HG02588 (cell line): ENCODE data around the gene ARHGAP40.

Experiments
- ATAC-seq: cut with Tn5 transposase; IDR thresholded peaks from one replicate; pipeline ENCODE4 v1.9.1; 2021; ENCODE audit warnings: mild to moderate bottlenecking, moderate library complexity; ENCODE audit not compliant: unreplicated experiment

The ARHGAP40 gene

DNA sequence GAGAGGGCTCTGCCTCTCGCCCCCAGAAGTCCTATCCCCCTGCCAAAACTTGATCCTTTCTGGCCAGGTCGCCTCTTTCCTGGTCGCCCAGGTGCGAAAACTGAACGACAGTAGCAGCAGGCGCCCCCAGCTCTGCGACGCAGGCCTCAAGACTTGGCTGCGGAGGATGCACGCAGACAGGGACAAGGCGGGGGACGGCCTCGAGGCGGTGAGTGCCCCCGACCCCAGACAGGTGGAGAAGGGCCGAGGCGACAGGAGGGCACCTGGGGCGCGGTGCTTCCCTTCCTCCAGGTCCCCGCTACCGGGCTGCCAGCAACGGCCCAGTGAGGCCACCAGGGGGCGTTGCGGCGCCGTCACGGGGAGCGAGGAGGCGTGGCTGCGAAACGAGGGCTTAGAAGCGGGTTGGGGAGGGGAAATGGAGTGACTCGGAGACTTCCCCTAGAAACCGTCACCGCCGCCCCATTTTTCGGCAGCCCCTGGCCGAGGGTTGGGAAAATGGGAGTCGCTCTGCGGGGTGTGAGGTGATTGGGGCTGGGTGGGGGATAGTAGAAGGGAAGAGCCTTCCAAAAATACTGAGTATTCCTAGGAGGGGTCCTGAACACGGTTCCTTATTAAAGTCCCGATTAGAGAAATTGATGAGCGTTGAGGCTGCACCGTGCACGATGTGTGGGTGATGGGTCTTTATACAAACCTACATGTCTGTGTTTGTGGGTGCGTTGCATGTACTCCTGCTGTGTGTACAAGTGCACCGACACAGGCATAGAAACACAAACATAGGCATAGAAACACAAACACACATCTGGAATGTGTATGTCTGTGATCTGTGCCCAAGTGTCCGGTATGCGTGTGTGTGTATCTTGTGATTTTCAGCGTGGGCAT lies 44.6 kb downstream of the ARHGAP40 start:
- peak; percentile 69 for ATAC-seq

- no peak for ATAC-seq
Observed at GRCh38 chr20:38649275-38649891, 47.8 kb downstream of the ARHGAP40 start.

GRCh38 chr20:38650010-38650409 lies 48.4 kb downstream of the ARHGAP40 start:
- no peak for ATAC-seq

DNA sequence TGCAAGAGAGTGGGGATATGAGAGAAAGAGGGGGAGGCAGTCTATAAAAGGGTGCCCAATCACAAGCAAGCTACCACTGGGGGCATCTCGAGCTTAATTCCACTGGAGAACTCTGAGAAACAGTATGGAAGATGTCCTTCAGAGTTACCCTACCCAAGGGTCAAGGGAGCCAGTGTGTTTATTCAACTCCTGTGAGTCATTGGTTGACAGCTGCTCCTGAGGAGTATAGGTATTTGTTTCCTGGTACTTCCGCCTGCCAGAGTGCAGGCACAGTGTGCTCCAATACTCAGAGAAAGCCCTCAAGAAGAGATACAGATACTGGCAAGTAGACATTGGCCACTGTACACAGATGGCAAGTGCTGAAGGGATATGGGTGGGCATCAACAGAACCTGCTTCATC lies 49.5 kb downstream of the ARHGAP40 start:
- no peak for ATAC-seq

- no peak for ATAC-seq
Observed at GRCh38 chr20:38651562-38651961, 50.0 kb downstream of the ARHGAP40 start.

DNA sequence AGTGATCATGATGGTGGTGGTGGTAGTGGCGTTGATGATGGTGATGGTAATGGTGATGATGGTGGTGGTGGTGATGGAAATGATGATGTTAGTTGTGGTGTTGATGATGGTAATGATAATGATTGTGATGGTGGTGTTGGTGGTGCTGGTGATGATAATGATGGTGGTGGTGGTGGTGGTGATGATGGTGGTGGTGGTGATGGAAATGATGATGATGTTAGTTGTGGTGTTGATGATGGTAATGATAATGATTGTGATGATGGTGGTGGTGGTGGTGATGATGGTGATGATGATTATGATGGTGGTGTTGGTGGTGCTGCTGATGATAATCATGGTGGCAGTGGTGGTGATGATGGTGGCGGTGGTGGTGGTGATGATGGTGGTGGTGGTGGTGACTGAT lies 51.4 kb downstream of the ARHGAP40 start:
- ATAC-seq, result no peak

DNA sequence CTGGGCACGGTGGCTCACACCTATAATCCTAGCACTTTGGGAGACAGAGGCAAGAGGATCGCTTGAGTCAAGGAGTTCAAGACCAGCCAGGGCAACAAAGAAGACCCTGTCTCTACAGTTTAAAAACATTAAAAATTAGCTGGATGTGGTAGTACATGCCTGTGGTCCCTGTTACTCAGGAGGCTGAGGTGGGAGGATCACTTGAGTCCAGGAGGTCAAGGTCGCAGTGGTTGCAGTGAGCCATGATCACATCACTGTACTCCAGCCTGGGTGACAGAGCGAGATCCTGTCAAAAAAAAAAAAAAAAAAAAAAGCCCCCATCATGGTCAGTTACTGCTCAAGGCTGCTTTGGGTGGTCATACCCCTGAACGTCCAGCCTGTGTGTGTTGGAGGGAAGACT lies 55.8 kb downstream of the ARHGAP40 start:
- ATAC-seq, result no peak

DNA sequence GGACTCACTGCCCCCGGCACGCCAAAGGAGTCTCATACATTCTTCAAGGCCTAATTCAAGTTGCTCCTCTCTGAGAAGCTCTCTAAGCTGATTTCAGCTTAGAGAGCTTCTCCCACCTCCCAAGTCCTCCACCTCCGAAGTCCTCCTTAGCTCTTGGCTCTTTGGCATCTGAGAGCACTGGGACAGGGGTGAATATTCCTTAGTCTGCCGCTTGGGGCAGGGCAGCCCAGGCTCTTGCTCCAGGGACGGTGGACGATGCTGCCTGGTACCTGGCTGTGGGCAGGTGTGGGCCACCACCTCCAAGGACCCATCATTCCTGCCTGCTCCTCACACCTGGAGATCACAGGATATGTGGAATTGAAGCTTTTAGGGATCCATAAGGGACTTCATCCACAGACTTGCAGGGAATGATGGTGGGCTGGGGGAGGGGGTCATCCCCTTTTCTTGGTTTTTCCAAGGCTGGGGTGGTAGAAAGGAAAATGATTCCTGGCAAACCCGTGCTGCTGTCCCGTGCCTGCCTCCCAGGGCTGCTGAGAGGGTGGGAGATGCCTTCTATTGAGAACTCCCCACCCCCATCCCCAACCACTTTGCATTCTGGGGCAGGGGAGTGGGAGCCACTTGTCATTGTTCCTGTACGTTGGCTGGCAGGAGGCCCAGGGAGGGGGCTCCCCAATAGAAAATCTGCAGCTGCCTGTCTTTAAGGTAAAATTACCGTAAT lies 57.4 kb downstream of the ARHGAP40 start:
- no peak for ATAC-seq

DNA sequence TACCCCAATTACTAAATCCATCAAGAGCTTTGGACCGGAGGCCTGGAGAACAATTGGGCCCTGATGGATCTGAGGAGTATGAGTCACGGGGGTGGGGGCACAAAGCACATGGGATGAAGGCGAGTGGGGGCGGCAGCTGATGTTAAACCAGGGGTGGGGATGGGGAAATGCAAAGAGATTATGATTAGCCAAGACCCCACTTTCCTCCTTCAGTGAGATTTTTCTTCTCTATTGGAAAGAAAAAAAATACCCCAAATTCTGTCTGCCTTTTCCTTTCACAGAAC lies 57.9 kb downstream of the ARHGAP40 start:
- ATAC-seq, result no peak

DNA sequence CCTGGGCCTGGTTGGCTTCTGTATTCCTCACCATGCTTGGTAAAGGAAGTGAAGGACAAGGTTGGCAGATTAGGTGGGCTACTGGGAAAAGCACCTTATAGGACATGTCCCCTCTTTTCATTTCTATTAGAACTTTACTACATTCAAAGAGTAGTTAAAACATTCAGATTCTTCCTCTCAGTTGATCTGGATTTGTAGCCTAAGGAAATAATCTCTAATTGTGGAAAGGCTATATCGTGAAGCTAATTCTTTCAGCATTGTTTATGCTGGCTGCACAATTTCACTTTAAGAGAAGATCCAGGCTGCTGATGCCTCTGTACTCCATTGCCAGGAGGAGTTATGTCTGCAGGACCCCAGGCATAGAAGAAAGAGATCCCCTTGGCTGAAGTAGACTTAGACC lies 58.8 kb downstream of the ARHGAP40 start:
- ATAC-seq, result no peak

- ATAC-seq, result no peak
Observed at GRCh38 chr20:38663660-38664059, 62.1 kb downstream of the ARHGAP40 start.

DNA sequence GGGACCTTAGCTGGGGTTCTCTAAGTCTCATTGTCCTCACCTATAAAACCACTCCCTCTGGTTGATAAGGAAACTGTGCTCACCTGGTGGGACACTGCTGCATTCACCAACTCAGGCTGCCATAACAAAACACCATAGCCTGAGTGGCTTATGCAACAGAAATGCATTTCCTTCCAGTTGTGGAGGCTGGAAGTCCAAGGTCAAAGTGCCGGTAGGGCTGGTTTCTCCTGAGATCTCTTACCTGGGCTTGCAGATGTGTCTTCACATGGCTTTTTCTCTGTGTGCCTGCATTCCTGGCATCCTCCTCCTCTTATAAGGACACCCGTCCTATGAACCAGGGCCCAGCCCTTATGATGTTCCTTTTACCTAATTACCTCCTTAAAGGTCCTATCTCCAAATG lies 62.7 kb downstream of the ARHGAP40 start:
- no peak for ATAC-seq

- ATAC-seq, result no peak
Observed at GRCh38 chr20:38665094-38665493, 63.5 kb downstream of the ARHGAP40 start.

GRCh38 chr20:38665506-38666285 lies 64.1 kb downstream of the ARHGAP40 start:
- ATAC-seq, result no peak

GRCh38 chr20:38667417-38667956 lies 65.9 kb downstream of the ARHGAP40 start:
- no peak for ATAC-seq

DNA sequence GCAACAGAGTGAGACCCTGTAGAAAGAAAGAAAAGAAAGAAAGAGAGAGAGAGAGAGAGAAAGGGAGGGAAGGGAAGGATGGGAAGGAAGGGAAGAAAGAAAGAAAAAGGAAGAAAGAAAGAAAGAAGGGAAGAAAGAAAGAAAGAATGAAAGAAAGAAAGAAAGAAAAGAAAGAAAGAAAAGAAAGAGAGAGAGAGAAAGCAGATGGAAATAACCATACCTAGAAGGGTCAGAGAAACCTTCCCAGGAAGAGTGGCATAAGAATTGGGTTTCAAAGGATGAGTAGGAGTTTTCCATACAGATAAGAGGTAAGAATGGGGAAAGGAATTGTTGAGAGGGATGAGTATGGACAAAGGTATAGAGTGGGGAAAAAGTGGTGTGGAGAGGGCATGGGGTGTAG lies 68.1 kb downstream of the ARHGAP40 start:
- ATAC-seq, result no peak

- no peak for ATAC-seq
Observed at GRCh38 chr20:38670786-38671185, 69.2 kb downstream of the ARHGAP40 start.

DNA sequence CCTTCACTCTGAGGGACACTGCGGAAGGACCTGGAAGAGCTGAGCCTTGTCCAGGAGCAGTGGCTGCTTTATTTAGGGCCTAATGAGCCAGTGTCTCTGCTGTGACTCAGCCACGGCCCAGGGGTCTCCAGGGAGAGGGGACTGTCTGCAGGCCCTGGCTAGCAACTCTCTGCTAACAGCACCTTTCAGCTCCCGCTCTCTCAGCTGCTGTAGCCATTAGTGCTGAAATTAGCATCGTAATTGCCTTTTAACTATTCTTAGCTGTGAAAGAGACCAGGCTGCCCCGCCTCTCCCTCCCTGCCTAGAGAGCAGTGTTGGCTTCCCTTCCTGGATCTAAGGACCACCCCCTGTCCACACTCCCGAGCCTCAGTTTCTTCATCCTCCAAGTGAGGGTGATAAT lies 69.6 kb downstream of the ARHGAP40 start:
- ATAC-seq, result no peak

DNA sequence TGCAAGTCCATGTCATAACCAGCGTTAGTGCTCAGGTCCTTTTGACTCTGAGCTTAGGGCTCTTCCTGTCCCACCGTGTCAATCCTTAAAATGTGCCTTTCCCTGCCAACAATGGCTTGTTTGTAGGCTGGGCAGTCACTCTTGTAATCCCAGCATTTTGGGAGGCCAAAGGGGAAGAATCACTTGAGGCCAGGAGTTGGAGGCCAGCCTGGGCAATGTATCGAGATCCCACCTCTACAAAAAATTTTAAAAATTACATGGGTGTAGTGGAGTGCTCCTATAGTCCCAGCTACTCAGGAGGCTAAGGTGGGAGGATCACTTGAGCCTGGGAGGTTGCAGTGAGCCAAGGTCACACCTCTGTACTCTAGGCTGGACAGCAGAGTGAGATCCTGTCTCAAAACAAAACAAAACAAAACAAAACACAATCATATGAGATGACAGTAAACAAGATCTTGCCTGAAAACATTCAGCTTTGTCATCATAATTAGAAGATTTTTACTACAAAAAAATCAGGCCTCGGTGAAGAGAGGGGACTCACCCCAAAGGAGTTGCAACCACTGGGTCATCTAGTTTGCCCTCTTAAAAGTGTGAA lies 70.2 kb downstream of the ARHGAP40 start:
- ATAC-seq, result no peak

DNA sequence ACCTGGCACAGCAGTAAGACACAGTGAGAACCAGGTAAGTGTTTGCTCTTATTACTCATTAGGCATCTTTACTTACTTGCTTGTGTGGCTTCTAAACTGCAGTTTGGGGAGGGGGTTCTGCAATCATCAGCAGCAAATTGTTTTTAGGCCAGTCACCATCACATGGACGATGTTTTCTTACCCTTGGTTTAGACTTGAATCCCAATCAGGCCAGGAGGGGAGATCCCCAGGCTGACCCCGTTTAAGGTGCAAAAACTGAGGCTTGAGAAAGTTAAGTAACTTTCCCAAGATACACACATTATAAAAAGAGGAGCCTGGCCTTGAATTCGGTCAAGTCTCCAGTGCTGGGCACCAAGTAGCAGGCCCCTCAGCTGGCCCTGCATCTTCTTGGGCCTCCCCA lies 70.9 kb downstream of the ARHGAP40 start:
- no peak for ATAC-seq

GRCh38 chr20:38673261-38673660 lies 71.7 kb downstream of the ARHGAP40 start:
- ATAC-seq, result no peak
